Kidney (tissue), 14 donors: ENCODE results near the gene NEK11. TPM values are rescaled to one million over a fixed set of nuclear protein-coding genes. Genes with fewer than 3 reads are reported as not detected.

Source experiments
- DNase-seq, 5 donors: peaks; one replicate each; pipeline ENCODE4 v3.0.0-alpha.2; 2013 to 2020
- FAIRE-seq: peaks from 2 replicates; lab custom pipeline; 2012; peaks lifted over from hg19 to GRCh38; lab: Jason Lieb, UNC
- H3K27ac ChIP-seq, 2 donors: one replicate each; pipeline ENCODE4 v1.7.0; 2013; ENCODE audit warnings: low read depth in 2 of 2, low read length in 2 of 2, inconsistent platforms in 1 of 2
- H3K27me3 ChIP-seq: one replicate; pipeline ENCODE4 v1.7.1; 2013; ENCODE audit warnings: low read length, inconsistent platforms; ENCODE audit not compliant: control insufficient read depth, insufficient read depth
- H3K36me3 ChIP-seq, 3 donors: one replicate each; pipeline versions ENCODE4 v1.7.0 to v1.7.1; 2013; ENCODE audit warnings: low read length in 3 of 3, control low read depth in 1 of 3, inconsistent platforms in 1 of 3; ENCODE audit not compliant: insufficient read depth in 3 of 3, control insufficient read depth in 2 of 3
- H3K4me1 ChIP-seq, 3 donors: one replicate each; pipeline versions ENCODE4 v1.7.0 to v1.7.1; 2013; ENCODE audit warnings: low read length in 3 of 3, inconsistent platforms in 1 of 3, low read depth in 1 of 3; ENCODE audit not compliant: control insufficient read depth in 2 of 3, insufficient read depth in 2 of 3
- H3K4me3 ChIP-seq, 3 donors: one replicate each; pipeline versions ENCODE4 v1.7.0 to v1.8.1; 2013; ENCODE audit warnings: low read length in 3 of 3, control low read depth in 1 of 3, inconsistent platforms in 1 of 3
- H3K9ac ChIP-seq, 3 donors: one replicate each; pipeline versions ENCODE4 v1.7.0 to v1.7.1; 2013; ENCODE audit warnings: low read length in 3 of 3, control low read depth in 1 of 3, inconsistent platforms in 1 of 3
- H3K9me3 ChIP-seq, 3 donors: one replicate each; pipeline versions ENCODE4 v1.7.0 to v1.7.1; 2013; ENCODE audit warnings: low read length in 3 of 3, control low read depth in 1 of 3, inconsistent platforms in 1 of 3; ENCODE audit not compliant: control insufficient read depth in 2 of 3, insufficient read depth in 1 of 3
- intact Hi-C: fragments of 100-400 bp; cut with DNase I; formaldehyde crosslinking; loops from one replicate; pipeline ENCODE4 v1.11.1; 2022
- polyA plus RNA-seq: library from polyadenylated mRNA; stranded (reverse); fragments of 350-450 nt; fragmentation: Illumina TruSeq; extraction: RNeasy Lipid Tissue Mini Kit (QIAGEN cat#74804); gene quantifications from one replicate; pipeline ENCODE4 v1.2.3, GENCODE V29; 2014; ENCODE audit warnings: low read depth, low replicate concordance; ENCODE audit not compliant: insufficient read depth
- total RNA-seq: library from RNA; stranded (reverse); fragmentation: NEBNext Ultra II Directional; extraction: Animal tissue kit (Norgen Biotek cat#: 25700); gene quantifications from one replicate; pipeline ENCODE4 v1.2.1, GENCODE V29; 2021
- TF ChIP-seq, protein P1 (sequence below): IDR thresholded peaks from 3 replicates; pipeline ENCODE4 v1.5.1; 2012; ENCODE audit warnings: mild to moderate bottlenecking, moderate library complexity, borderline replicate concordance; ENCODE audit not compliant: insufficient read depth; ENCODE audit errors: extremely low read depth
- donor health status: control.
- donor health status: control.
- donor health status: control.
- donor health status: control.
- donor health status: control.
- donor health status: DM: yes; HTN: yes; CAD: no.
- donor health status: Normal renal cell carcinoma (clear cell type).

Gene NEK11
- total and polyA plus RNA-seq, 2 donors from 2014 or later, result 7.9 to 13.2 TPM

DNA sequence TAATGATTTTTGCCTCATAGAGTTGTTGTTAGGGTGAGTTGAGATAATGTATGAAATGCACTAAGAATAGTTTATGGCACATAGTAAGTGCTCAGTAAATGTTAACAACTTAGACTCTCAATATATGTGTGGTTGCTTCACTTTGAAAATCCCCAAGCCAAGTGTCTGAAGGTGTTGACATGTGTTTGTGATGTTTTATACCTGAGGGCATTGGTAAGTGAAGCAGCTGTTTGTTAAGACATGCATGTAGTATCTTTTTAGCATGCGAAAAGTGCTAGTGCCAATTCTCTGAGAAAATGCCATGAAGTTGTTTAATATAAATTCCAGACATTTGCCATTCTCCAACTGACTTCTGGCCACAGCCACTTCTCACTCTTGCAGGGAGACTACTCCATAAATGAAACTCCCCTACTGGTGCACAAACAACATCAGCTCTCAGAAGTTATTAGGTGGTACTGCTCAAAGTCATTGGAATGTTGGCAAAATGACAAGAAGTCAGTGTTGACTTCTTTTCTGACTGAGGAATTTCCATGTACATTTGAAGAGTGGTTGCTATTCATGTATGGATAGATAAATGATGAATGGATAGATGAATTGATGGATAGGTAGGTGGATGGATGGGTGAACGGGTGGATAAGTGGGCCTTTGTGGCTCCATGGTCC, 251.3 kb downstream of the NEK11 start:
- intact Hi-C loops, result no loop called here
- no peak overlapping the region for H3K27ac ChIP-seq
- DNase-seq (peak in 2 of 5 donors; percentile 24 to 47), FAIRE-seq (no peak)
- H3K9me3 ChIP-seq, result no peaks in the 10 kb centered on the region
- no peak overlapping the region for H3K9ac ChIP-seq
- H3K4me1 ChIP-seq, result no peaks in the 10 kb centered on the region
- no peaks in the 10 kb centered on the region for H3K27me3 ChIP-seq
- TF ChIP-seq, protein P1, sequence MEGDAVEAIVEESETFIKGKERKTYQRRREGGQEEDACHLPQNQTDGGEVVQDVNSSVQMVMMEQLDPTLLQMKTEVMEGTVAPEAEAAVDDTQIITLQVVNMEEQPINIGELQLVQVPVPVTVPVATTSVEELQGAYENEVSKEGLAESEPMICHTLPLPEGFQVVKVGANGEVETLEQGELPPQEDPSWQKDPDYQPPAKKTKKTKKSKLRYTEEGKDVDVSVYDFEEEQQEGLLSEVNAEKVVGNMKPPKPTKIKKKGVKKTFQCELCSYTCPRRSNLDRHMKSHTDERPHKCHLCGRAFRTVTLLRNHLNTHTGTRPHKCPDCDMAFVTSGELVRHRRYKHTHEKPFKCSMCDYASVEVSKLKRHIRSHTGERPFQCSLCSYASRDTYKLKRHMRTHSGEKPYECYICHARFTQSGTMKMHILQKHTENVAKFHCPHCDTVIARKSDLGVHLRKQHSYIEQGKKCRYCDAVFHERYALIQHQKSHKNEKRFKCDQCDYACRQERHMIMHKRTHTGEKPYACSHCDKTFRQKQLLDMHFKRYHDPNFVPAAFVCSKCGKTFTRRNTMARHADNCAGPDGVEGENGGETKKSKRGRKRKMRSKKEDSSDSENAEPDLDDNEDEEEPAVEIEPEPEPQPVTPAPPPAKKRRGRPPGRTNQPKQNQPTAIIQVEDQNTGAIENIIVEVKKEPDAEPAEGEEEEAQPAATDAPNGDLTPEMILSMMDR, result no peak
- no peak overlapping the region for H3K4me3 ChIP-seq
- no peaks in the 10 kb centered on the region for H3K36me3 ChIP-seq

DNA sequence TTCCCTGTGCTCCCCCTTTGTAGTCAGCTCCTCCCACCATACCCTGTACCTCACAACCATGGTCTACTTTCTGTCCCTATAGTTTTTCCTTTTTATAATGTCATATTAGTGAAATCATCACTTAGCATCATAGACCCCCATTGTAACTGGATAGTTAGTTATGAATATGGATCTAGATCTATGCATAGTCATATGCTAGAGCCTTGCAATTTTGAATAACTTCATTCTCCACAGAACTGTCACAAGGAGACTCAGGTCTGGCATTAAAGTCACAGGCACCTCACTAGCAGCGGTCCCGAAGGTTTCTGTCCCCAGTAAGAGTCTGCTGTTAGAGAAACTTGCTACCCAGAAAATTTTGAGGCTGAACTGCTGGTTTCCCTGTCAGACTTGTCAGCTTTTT, 252.9 kb downstream of the NEK11 start:
- intact Hi-C loops, result no loop called here
- Histone ChIP-seq H3K4me1 (no peaks in the 10 kb centered on the region), H3K27ac (no peak overlapping the region), H3K9me3 (no peaks in the 10 kb centered on the region), H3K36me3 (no peaks in the 10 kb centered on the region), H3K27me3 (no peaks in the 10 kb centered on the region), H3K4me3 (no peak overlapping the region), H3K9ac (no peak overlapping the region)
- TF ChIP-seq, protein P1, result no peak
- FAIRE-seq, result no peak
- DNase-seq, result no peak

DNA sequence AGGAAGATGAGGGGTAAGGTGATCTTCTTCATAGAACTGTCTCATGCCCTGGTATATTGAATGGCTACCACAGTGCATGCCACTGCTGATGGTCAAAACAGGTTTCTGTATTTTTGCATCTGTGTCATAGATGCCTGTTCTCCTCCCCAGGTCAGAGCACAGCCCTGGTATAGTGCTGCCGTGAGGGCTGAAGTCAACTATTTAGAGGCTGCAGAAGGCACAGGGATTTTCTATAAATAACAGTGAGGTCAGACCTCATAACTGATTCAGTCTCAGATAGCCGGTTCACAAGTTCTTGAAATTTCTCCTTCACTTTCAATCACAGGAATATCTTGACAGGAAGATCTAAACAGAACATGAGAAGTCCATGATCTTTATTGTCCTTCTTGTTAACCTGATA, 255.7 kb downstream of the NEK11 start:
- TF ChIP-seq, protein P1, result no peak
- H3K27me3 ChIP-seq, result no peaks in the 10 kb centered on the region
- DNase-seq (no peak), FAIRE-seq (no peak)
- intact Hi-C loops, result no loop called here
- no peaks in the 10 kb centered on the region for H3K4me1 ChIP-seq
- H3K4me3 ChIP-seq, result no peak overlapping the region
- no peak overlapping the region for H3K27ac ChIP-seq
- no peaks in the 10 kb centered on the region for H3K9me3 ChIP-seq
- H3K9ac ChIP-seq, result no peak overlapping the region
- no peaks in the 10 kb centered on the region for H3K36me3 ChIP-seq

GRCh38 chr3:131282967-131283366, 256.3 kb downstream of the NEK11 start:
- H3K27ac ChIP-seq, result no peak overlapping the region
- H3K4me1 ChIP-seq, result no peaks in the 10 kb centered on the region
- no peaks in the 10 kb centered on the region for H3K27me3 ChIP-seq
- intact Hi-C loops, result no loop called here
- TF ChIP-seq, protein P1, result no peak
- DNase-seq (no peak), FAIRE-seq (no peak)
- no peak overlapping the region for H3K9ac ChIP-seq
- no peaks in the 10 kb centered on the region for H3K9me3 ChIP-seq
- no peaks in the 10 kb centered on the region for H3K36me3 ChIP-seq
- no peak overlapping the region for H3K4me3 ChIP-seq
